Fibroblast of gingiva (primary cell): ENCODE results near the gene GREB1.

Source experiments
- DNase-seq: peaks from one replicate; pipeline ENCODE4 v3.0.0-alpha.2; 2011; ENCODE audit warnings: low read depth

The GREB1 gene

GRCh38 chr2:11562011-11562410 lies 28.2 kb downstream of the GREB1 start:
- no peak for DNase-seq

DNA sequence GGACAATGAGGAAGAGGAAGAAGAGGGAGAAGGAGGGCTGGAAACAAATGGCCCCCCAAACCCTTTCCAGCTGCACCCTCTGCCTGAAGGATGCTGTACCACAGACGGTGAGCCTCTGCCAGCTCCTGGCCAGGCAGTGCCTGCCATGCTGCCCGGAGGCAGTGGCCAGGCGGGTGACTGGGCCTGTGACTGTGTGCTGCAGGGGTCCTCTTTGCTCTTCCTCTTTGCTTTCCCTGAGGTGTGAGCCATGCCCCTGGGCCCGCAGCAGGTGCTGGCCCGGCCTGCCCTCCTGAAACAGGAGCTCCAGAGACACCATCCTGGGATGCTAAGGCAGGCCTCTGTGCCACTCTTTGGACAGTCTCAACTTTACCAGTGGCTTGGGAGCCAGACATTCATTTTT lies 28.6 kb downstream of the GREB1 start:
- DNase-seq, result no peak

DNA sequence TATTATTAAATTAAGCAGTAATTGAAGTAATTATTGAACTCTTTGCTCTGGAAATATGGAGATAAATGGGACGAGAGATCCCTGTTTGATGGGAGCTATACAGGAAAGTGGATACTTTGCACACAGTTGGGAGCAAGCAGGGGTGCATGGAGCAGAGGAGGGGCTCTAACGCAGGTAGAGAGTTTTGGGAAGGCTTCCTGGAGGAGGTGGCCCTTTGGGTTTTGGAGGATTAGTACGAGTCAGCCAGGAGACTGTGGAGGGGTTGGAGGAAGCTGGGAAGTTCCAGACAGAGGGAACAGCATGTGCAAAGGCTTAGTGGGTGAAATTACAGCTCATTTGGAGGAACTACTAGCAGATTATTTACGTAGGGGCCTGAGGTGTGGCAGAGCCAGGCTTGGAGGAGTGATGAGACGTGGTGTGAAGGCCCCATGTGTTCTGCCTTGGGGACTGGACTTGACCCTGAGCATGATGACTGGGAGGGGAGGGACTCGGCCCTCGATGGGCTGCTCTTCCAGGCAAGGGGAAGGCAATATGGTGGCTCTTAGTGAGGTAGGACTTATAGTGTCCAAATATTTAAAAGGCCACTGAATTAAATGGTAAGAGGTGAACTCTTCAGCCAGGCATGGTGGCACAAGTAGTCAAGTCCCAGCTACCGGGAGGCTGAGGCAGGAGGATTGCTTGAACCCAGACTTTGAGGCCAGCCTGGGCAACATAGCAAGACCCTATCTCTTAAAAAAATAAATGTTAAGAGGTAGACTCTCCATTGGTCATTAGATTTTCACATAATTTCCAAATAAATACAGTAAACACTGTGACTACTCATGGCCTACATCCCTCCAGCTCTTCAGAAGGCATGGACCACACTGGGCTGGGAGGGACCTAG lies 30.2 kb downstream of the GREB1 start:
- DNase-seq, result no peak

DNA sequence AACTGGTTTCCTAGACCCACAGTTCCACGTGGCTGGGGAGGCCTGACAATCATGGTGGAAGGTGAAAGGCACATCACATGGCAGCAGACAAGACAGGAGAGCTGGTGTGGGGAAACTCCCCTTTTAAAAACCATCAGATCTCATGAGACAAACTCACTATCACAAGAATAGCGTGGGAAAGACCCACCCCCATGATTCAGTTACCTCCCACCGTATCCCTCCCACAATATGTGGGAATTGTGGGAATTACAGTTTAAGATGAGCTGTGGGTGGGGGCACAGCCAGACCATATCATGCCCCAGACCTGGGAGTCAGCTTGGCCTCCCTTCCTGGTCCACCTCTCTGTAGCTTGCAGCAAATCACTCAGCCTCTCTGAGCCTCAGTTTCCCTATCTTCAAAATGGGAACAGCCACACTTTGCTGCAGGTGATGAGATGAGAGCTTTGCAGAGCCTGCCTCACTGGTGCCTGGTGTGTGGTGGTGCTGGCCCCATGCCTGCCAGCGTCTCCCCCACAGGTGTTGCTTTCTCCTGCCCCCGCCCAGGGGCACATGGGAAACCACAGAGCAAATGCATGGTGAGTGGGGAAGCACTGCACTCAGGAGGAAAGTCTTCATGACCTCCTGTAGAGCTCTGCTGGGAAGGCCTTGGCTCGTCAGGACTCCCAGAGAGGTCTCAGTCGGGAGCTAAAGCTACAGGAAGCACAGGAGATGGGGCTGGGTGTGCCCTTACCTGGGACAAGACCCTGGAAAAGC lies 31.1 kb downstream of the GREB1 start:
- DNase-seq, result no peak

GRCh38 chr2:11566383-11566782 lies 32.5 kb downstream of the GREB1 start:
- no peak for DNase-seq

- DNase-seq, result no peak
Observed at GRCh38 chr2:11567631-11568031, 33.8 kb downstream of the GREB1 start.

- no peak for DNase-seq
Observed at GRCh38 chr2:11568436-11568835, 34.6 kb downstream of the GREB1 start.

DNA sequence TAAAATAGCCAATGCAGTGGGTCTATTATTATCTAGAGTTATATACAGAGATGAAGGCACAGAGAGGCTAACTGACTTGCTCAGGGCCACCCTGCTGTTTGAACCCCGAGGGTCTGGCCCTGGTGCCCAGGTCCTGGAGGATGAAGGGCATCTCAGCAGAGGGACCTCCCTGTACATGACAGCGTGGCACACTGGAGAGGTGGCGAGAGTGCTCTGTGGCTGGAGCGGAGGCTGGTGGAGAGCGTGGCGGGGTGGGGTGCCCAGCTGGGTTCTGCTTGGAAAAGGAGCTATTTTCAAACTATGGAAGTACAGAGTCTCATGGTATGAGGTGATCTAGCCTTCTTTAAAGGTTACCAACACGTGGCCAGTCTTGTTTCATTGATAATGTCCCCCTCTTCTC lies 35.8 kb downstream of the GREB1 start:
- DNase-seq, result no peak

DNA sequence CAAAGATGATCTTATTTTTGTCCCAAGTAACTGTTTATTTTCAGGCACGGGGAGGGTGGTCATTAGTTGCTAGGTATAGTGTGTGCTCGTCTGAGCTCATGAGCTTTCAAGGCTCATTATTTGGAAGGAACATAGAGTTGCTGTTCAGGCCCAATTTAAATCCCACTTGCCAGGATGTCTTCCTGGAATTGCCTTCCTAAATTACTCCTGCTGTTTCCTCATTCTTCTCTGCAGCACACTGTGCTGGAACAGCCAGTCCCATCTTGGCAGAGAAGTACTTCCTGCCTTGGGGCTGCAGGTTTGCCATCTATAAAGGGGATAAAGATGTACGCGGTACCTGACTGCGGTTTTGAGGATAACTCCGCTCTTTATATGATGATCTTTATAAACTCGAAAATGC lies 37.3 kb downstream of the GREB1 start:
- DNase-seq, result no peak

- DNase-seq, result no peak
Observed at GRCh38 chr2:11572996-11573395, 39.2 kb downstream of the GREB1 start.

DNA sequence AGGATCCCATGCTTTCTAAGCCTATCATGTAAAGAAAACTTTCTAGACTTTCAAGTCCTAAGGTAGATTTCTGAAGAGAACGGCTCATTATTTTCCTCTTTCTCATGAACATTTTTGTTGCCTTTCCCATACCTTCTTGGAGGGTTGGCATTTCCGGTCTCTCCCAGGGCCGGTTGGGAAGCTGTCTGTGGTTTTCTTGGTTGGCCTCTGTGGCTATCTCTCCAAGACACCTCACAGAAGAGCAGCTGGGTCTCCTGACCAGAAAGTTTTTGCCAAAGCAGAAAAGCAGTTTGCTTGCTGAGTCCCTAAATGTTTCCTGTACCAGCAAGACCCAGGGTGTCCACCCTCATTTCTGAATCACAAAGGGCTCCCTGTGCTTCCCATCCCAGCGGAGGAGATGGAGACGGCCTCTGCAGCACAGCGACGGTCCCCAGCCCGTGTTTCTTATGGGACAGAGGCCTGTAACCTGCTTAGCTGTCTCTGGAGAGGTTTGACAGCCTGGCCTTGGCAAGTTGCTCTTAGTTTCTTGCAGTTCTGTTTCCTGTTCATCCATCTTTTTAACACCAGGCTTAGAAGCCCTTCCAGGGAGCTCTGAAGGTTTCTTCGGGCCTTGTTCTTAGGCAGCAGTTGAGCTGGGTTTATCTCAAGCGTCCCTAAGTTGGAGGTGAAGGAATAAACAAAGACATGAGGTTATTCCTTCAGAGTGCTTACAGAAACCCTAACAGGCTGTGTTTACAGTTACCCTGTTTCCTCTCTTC lies 39.8 kb downstream of the GREB1 start:
- no peak for DNase-seq

- no peak for DNase-seq
Observed at GRCh38 chr2:11574176-11575046, 40.6 kb downstream of the GREB1 start.

DNA sequence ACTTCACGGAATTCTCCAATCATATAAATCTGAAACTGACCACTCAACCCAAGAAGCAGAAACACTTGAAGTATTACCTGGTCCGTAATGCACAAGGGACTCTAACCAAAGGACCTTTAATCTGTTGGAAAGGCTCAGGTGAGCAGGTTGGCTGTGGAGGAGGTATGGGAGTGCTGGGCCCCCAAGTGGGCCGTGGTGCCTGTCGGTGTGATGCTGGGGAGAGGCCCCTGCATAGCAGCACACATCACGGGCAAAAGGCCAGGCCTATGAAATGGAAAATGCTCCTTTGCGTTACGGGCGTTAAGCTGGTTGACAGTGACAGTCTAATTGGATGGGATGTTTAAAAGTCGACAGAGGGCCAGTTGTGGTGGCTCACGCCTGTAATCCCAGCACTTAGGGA lies 42.6 kb downstream of the GREB1 start:
- DNase-seq, result no peak

GRCh38 chr2:11577101-11577883 lies 43.4 kb downstream of the GREB1 start:
- no peak for DNase-seq

GRCh38 chr2:11578081-11578948 lies 44.5 kb downstream of the GREB1 start:
- DNase-seq, result no peak

DNA sequence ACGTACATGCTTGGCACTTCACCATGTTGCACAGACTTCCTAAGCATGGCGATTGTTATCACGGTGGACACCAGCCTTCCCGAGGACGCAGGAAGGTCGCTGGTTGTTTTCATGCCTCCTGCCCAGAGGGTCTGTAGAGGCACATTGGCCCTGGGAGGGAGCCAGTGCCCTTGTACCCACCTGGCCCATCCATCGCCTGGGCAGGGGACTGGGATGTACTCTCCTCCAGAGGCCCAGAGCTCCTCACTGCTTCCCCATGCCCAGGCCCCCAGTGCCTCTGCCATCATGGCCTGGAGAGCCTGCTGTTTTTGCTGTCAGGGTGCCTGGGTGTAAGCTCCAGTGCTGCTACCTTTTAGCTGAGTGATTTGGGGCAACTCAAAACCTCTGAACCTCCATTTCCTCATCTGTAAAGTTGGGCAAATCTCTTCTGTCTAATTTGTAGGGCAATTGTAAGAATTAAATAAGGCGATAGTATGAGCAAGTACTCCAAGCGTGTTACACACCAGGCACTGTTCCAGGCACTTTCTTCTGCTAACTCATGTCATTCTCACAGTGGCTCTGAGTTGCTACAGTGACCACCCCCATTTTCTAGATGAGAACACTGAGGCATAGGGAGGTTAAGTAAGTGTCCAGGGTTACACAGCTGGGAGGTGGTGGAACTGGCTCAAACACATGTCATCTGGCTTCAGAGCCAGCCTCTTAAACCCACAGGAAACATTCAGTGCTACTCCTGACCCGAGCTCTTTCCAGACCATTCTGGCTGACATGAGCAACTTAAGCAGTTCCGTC lies 45.3 kb downstream of the GREB1 start:
- no peak for DNase-seq

DNA sequence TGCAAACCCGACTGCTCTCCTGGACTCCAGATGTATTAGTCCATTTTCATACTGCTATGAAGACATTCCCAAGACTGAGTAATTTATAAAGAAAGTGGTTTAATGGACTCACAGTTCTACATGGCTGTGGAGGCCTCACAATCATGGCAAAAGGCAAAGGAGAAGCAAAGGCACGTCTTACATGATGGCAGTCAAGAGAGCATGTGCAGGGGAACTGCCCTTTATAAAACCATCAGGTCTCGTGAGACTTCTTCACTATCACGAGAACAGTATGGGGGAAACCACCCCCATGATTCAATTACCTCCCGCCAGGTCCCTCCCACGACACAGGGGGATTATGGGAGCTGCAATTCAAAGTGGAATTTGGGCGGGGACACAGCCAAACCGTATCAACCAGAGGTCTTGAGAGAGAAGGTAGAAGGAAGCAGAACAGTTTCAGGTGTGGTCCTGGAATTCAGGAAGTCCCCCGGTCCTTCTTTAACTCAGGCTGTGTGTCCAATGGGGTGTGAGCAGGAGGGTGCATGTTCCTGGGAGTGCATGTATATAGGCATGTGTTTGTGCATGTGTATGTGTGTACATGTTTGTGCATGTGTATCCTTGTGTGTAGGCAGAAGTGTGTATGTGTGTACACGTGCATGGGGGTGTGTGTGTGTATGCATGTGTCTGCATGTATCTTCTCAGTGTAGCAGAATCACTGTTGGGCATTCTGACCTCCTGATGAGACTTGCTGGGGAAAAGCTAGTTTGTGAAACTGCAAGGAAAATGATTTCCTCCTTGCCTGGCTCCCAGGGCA lies 46.2 kb downstream of the GREB1 start:
- no peak for DNase-seq

GRCh38 chr2:11580697-11581096 lies 46.9 kb downstream of the GREB1 start:
- no peak for DNase-seq
